Measurements from ENCODE around the gene PHAX. TPM values are rescaled to one million over a fixed set of nuclear protein-coding genes. Genes with fewer than 3 reads are reported as not detected.

PHAX gene
- polyA plus RNA-seq, 3 donors = 4.8 to 37.6 (median 19.3) TPM

DNA sequence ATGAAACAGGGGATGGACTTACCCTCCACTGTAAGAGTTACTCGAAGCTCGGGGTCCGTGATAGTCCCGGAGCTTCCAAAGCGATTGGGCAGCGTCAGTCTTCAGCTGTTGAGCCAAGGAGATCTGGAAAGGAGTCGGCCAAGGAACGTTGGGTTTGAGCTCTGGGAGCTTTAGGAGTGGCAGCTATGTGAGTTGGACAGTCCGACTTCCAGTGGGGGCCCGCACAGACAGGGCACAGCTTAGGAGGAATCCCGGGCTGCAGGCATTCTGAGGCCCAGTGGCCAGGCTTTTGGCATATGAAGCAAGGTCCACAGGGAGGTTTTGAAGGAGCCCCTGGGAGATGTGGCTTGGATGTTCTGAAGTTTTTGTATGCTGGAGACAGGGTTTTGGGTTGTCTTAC is 72.7 kb downstream of the PHAX start:
- Histone ChIP-seq H3K9me3 (replicated peaks in 1 of 2; ENCODE audit: control insufficient read depth in 1 of 2, insufficient read depth in 1 of 2, low read length in 2 of 2) (peaks cover 9 to 10% of the 10 kb centered on the region in 2 donors), H3K36me3 (replicated peaks in 1 of 2; ENCODE audit: control insufficient read depth in 1 of 2, insufficient read depth in 2 of 2, low read length in 2 of 2) (no peaks in the 10 kb centered on the region), H3K4me2 (replicated peaks; ENCODE audit: extremely low read depth, low read length, poor library complexity, severe bottlenecking) (no peak overlapping the region), H4K20me1 (ENCODE audit: insufficient read depth, low read length) (no peaks in the 10 kb centered on the region), H2AFZ (ENCODE audit: insufficient read depth, low read depth, low read length, poor library complexity, severe bottlenecking) (no peak overlapping the region), H3K79me2 (ENCODE audit: insufficient read depth, low read length) (peaks cover 14% of the 10 kb centered on the region), H3K9ac (ENCODE audit: insufficient read depth, low read length, poor library complexity, severe bottlenecking) (no peak overlapping the region), H3K27me3 (ENCODE audit: control insufficient read depth in 2 of 2, insufficient read depth in 2 of 2, low read length in 2 of 2) (no peaks in the 10 kb centered on the region), H3K4me1 (ENCODE audit: control insufficient read depth in 1 of 2, insufficient read depth in 2 of 2, low read length in 2 of 2) (peaks cover 13 to 14% of the 10 kb centered on the region in 2 donors), H3K4me3 (replicated peaks in 1 of 3; ENCODE audit: low read depth in 2 of 3, low read length in 3 of 3) (no peak overlapping the region), H3K27ac (ENCODE audit: low read depth in 1 of 2, low read length in 2 of 2) (no peak overlapping the region)
- no peak for DNase-seq
- Mint-ChIP-seq H3K9me3 (peaks cover 0 to 5% (median 3%) of the 10 kb centered on the region in 7 donors), H3K4me1 (peaks cover 18% of the 10 kb centered on the region), H3K27ac (no peak overlapping the region), H3K36me3 (no peaks in the 10 kb centered on the region), H3K27me3 (ENCODE audit: low read depth in 3 of 3) (peaks cover 0 to 3% (median 1%) of the 10 kb centered on the region in 3 donors), H3K4me3 (no peak overlapping the region)
- TF ChIP-seq, protein P1, sequence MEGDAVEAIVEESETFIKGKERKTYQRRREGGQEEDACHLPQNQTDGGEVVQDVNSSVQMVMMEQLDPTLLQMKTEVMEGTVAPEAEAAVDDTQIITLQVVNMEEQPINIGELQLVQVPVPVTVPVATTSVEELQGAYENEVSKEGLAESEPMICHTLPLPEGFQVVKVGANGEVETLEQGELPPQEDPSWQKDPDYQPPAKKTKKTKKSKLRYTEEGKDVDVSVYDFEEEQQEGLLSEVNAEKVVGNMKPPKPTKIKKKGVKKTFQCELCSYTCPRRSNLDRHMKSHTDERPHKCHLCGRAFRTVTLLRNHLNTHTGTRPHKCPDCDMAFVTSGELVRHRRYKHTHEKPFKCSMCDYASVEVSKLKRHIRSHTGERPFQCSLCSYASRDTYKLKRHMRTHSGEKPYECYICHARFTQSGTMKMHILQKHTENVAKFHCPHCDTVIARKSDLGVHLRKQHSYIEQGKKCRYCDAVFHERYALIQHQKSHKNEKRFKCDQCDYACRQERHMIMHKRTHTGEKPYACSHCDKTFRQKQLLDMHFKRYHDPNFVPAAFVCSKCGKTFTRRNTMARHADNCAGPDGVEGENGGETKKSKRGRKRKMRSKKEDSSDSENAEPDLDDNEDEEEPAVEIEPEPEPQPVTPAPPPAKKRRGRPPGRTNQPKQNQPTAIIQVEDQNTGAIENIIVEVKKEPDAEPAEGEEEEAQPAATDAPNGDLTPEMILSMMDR (IDR thresholded peaks at IDR 0.05) = no peak
- intact Hi-C loops (cut with micrococcal nuclease) = no loop called here
- 98% methylated on average over 10 of the region's 11 CpGs for WGBS (ENCODE audit: insufficient coverage)

DNA sequence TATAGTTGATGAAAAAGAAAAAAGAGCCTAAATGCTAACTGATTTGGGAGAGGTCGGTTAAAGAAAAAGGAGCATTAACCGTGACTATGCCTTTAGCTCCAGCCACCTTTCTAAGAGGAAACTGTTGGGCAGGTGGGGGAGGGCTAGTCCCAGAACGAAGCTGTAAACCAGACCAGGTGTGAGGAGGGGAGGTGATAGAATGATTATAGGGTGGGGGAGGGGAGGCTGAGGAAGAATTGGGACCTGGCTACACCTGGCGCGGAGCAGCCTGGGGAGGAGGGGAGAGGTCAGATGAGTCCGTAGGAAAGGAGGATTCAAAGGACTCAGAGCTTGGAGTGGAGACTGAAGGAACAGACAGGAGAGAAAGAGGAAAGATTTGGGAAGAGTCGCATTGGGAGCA is 73.4 kb downstream of the PHAX start:
- 97% methylated on average over 6 of the region's 7 CpGs for WGBS (ENCODE audit: insufficient coverage)
- H3K9me3 Mint-ChIP-seq = peaks cover 0 to 5% (median 3%) of the 10 kb centered on the region in 7 donors
- Histone ChIP-seq H3K4me2 (replicated peaks; ENCODE audit: extremely low read depth, low read length, poor library complexity, severe bottlenecking) (no peak overlapping the region), H3K4me3 (replicated peaks in 1 of 3; ENCODE audit: low read depth in 2 of 3, low read length in 3 of 3) (no peak overlapping the region), H3K27ac (ENCODE audit: low read depth in 1 of 2, low read length in 2 of 2) (no peak overlapping the region), H3K36me3 (replicated peaks in 1 of 2; ENCODE audit: control insufficient read depth in 1 of 2, insufficient read depth in 2 of 2, low read length in 2 of 2) (no peaks in the 10 kb centered on the region), H3K4me1 (ENCODE audit: control insufficient read depth in 1 of 2, insufficient read depth in 2 of 2, low read length in 2 of 2) (peaks cover 13 to 14% of the 10 kb centered on the region in 2 donors), H2AFZ (ENCODE audit: insufficient read depth, low read depth, low read length, poor library complexity, severe bottlenecking) (no peak overlapping the region), H4K20me1 (ENCODE audit: insufficient read depth, low read length) (no peaks in the 10 kb centered on the region), H3K27me3 (ENCODE audit: control insufficient read depth in 2 of 2, insufficient read depth in 2 of 2, low read length in 2 of 2) (no peaks in the 10 kb centered on the region), H3K9me3 (replicated peaks in 1 of 2; ENCODE audit: control insufficient read depth in 1 of 2, insufficient read depth in 1 of 2, low read length in 2 of 2) (peaks cover 9% of the 10 kb centered on the region in 2 donors), H3K9ac (ENCODE audit: insufficient read depth, low read length, poor library complexity, severe bottlenecking) (no peak overlapping the region), H3K79me2 (ENCODE audit: insufficient read depth, low read length) (peaks cover 14% of the 10 kb centered on the region)
- H3K27me3 Mint-ChIP-seq (ENCODE audit: low read depth in 3 of 3) = peaks cover 0 to 3% (median 1%) of the 10 kb centered on the region in 3 donors
- peak overlapping the region in 1 of 7 donors; percentile 65 for H3K27ac Mint-ChIP-seq
- intact Hi-C loops (cut with micrococcal nuclease) = no loop called here
- DNase-seq = no peak
- peaks cover 20% of the 10 kb centered on the region for H3K4me1 Mint-ChIP-seq
- H3K4me3 Mint-ChIP-seq = no peak overlapping the region
- H3K36me3 Mint-ChIP-seq = no peaks in the 10 kb centered on the region
- TF ChIP-seq, protein P1 (IDR thresholded peaks at IDR 0.05) = no peak
